HEK293 (cell line): ENCODE measurements around the gene FOXP1.

Experiments
- GLI4 ChIP-seq: fragments of 450-650 bp; formaldehyde crosslinking; IDR thresholded peaks from 2 replicates; pipeline ENCODE4 v1.5.1; 2016; ENCODE audit warnings: missing biosample characterization, missing genetic modification characterization
- KLF16 ChIP-seq: fragments of 450-650 bp; formaldehyde crosslinking; IDR thresholded peaks from 2 replicates; pipeline ENCODE4 v1.5.1; 2017; ENCODE audit warnings: missing biosample characterization, missing genetic modification characterization
- KLF8 ChIP-seq: fragments of 450-650 bp; formaldehyde crosslinking; IDR thresholded peaks from 2 replicates; pipeline ENCODE4 v1.5.1; 2016; ENCODE audit warnings: missing biosample characterization, missing genetic modification characterization
- MEIS1 ChIP-seq: sonication (generic); formaldehyde crosslinking; IDR thresholded peaks from 2 replicates; pipeline ENCODE4 v1.8.1; 2022; ENCODE audit warnings: missing genetic modification reagents, mild to moderate bottlenecking, borderline replicate concordance
- OVOL3 ChIP-seq: fragments of 450-650 bp; formaldehyde crosslinking; IDR thresholded peaks from 2 replicates; pipeline ENCODE4 v1.5.1; 2016; ENCODE audit warnings: missing biosample characterization, missing genetic modification characterization
- PRDM1 ChIP-seq: fragments of 450-650 bp; formaldehyde crosslinking; IDR thresholded peaks from 2 replicates; pipeline ENCODE4; 2016; ENCODE audit warnings: missing biosample characterization, missing genetic modification characterization
- SP3 ChIP-seq: fragments of 450-650 bp; formaldehyde crosslinking; IDR thresholded peaks from 2 replicates; pipeline ENCODE4 v1.5.1; 2016; ENCODE audit warnings: missing biosample characterization, missing genetic modification characterization
- SP7 ChIP-seq: fragments of 450-650 bp; formaldehyde crosslinking; IDR thresholded peaks from 2 replicates; pipeline ENCODE4 v1.5.1; 2016; ENCODE audit warnings: missing biosample characterization, missing genetic modification characterization
- ZEB2 ChIP-seq: fragments of 450-650 bp; formaldehyde crosslinking; IDR thresholded peaks from 2 replicates; pipeline ENCODE4 v1.5.1; 2016; ENCODE audit warnings: missing biosample characterization, missing genetic modification characterization
- ZNF138 ChIP-seq: fragments of 450-650 bp; formaldehyde crosslinking; IDR thresholded peaks from 2 replicates; pipeline ENCODE4 v1.5.1; 2016; ENCODE audit warnings: missing biosample characterization, missing genetic modification characterization, borderline replicate concordance
- ZNF140 ChIP-seq: fragments of 450-650 bp; formaldehyde crosslinking; IDR thresholded peaks from 2 replicates; pipeline ENCODE4 v1.5.1; 2016; ENCODE audit warnings: missing biosample characterization, missing genetic modification characterization
- ZNF174 ChIP-seq: fragments of 450-650 bp; formaldehyde crosslinking; IDR thresholded peaks from 2 replicates; pipeline ENCODE4 v1.5.0; 2017; ENCODE audit warnings: missing biosample characterization, mild to moderate bottlenecking, missing genetic modification characterization
- ZNF23 ChIP-seq: fragments of 450-650 bp; formaldehyde crosslinking; IDR thresholded peaks from 2 replicates; pipeline ENCODE4 v1.5.1; 2016; ENCODE audit warnings: missing biosample characterization, missing genetic modification characterization, borderline replicate concordance
- ZNF292 ChIP-seq: fragments of 450-650 bp; formaldehyde crosslinking; IDR thresholded peaks from 2 replicates; pipeline ENCODE4 v1.5.1; 2016; ENCODE audit warnings: low read depth, missing biosample characterization, missing genetic modification characterization, borderline replicate concordance
- ZNF302 ChIP-seq: fragments of 450-650 bp; formaldehyde crosslinking; IDR thresholded peaks from 2 replicates; pipeline ENCODE4 v1.5.1; 2016; ENCODE audit warnings: missing biosample characterization, missing genetic modification characterization, low read depth
- ZNF324 ChIP-seq: fragments of 450-650 bp; formaldehyde crosslinking; IDR thresholded peaks from 2 replicates; pipeline ENCODE4 v1.5.1; 2016; ENCODE audit warnings: missing biosample characterization, missing genetic modification characterization
- ZNF335 ChIP-seq: fragments of 450-650 bp; formaldehyde crosslinking; conservative IDR thresholded peaks from 2 replicates; pipeline ENCODE4 v1.5.1; 2016; ENCODE audit warnings: missing biosample characterization, missing genetic modification characterization
- ZNF354C ChIP-seq: fragments of 450-650 bp; formaldehyde crosslinking; IDR thresholded peaks from 2 replicates; pipeline ENCODE4 v1.5.1; 2016; ENCODE audit warnings: missing biosample characterization, missing genetic modification characterization, low read depth, borderline replicate concordance
- ZNF37A ChIP-seq: fragments of 450-650 bp; IDR thresholded peaks from 2 replicates; pipeline ENCODE4 v1.5.1; 2018; ENCODE audit warnings: missing biosample characterization, missing genetic modification characterization
- ZNF391 ChIP-seq: fragments of 450-650 bp; formaldehyde crosslinking; IDR thresholded peaks from 2 replicates; pipeline ENCODE4 v1.5.1; 2016; ENCODE audit warnings: low read depth, missing biosample characterization, missing genetic modification characterization, borderline replicate concordance
- ZNF501 ChIP-seq: fragments of 450-650 bp; formaldehyde crosslinking; IDR thresholded peaks from 2 replicates; pipeline ENCODE4 v1.5.1; 2016; ENCODE audit warnings: missing biosample characterization, missing genetic modification characterization
- ZNF555 ChIP-seq: fragments of 450-650 bp; formaldehyde crosslinking; conservative IDR thresholded peaks from 2 replicates; pipeline ENCODE4 v1.5.1; 2017; ENCODE audit warnings: missing biosample characterization, mild to moderate bottlenecking, missing genetic modification characterization, inconsistent platforms
- ZNF560 ChIP-seq: fragments of 450-650 bp; formaldehyde crosslinking; IDR thresholded peaks from 2 replicates; pipeline ENCODE4 v1.5.1; 2017; ENCODE audit warnings: missing biosample characterization, missing genetic modification characterization, borderline replicate concordance
- ZNF629 ChIP-seq: fragments of 450-650 bp; formaldehyde crosslinking; IDR thresholded peaks from 2 replicates; pipeline ENCODE4 v1.5.1; 2017; ENCODE audit warnings: missing biosample characterization, missing genetic modification characterization
- ZNF777 ChIP-seq: fragments of 450-650 bp; formaldehyde crosslinking; IDR thresholded peaks from 2 replicates; pipeline ENCODE4 v1.5.1; 2017; ENCODE audit warnings: missing biosample characterization, missing genetic modification characterization, borderline replicate concordance
- ZNF792 ChIP-seq: fragments of 450-650 bp; formaldehyde crosslinking; IDR thresholded peaks from 2 replicates; pipeline ENCODE4 v1.5.1; 2016; ENCODE audit warnings: missing biosample characterization, missing genetic modification characterization
- ZSCAN16 ChIP-seq: fragments of 450-650 bp; formaldehyde crosslinking; IDR thresholded peaks from 2 replicates; pipeline ENCODE4 v1.5.1; 2016; ENCODE audit warnings: missing biosample characterization, missing genetic modification characterization
- TF ChIP-seq, protein P1 (sequence below): fragments of 450-650 bp; formaldehyde crosslinking; IDR thresholded peaks from 2 replicates; pipeline ENCODE4; 2016; ENCODE audit warnings: missing biosample characterization, missing genetic modification characterization
- TF ChIP-seq, protein P2 (sequence below): fragments of 450-650 bp; formaldehyde crosslinking; IDR thresholded peaks from 2 replicates; pipeline ENCODE4 v1.5.1; 2017; ENCODE audit warnings: missing biosample characterization, missing genetic modification characterization
- TF ChIP-seq, protein P3 (sequence below): fragments of 450-650 bp; formaldehyde crosslinking; IDR thresholded peaks from 2 replicates; pipeline ENCODE4 v1.5.1; 2017; ENCODE audit warnings: missing biosample characterization, missing genetic modification characterization
- TF ChIP-seq, protein P4 (sequence below): fragments of 450-650 bp; formaldehyde crosslinking; IDR thresholded peaks from 2 replicates; pipeline ENCODE4 v1.5.1; 2016; ENCODE audit warnings: missing biosample characterization, missing genetic modification characterization
- TF ChIP-seq, protein P5 (sequence below): fragments of 450-650 bp; formaldehyde crosslinking; IDR thresholded peaks from 2 replicates; pipeline ENCODE4 v1.5.1; 2016; ENCODE audit warnings: missing biosample characterization, missing genetic modification characterization

The FOXP1 gene

DNA sequence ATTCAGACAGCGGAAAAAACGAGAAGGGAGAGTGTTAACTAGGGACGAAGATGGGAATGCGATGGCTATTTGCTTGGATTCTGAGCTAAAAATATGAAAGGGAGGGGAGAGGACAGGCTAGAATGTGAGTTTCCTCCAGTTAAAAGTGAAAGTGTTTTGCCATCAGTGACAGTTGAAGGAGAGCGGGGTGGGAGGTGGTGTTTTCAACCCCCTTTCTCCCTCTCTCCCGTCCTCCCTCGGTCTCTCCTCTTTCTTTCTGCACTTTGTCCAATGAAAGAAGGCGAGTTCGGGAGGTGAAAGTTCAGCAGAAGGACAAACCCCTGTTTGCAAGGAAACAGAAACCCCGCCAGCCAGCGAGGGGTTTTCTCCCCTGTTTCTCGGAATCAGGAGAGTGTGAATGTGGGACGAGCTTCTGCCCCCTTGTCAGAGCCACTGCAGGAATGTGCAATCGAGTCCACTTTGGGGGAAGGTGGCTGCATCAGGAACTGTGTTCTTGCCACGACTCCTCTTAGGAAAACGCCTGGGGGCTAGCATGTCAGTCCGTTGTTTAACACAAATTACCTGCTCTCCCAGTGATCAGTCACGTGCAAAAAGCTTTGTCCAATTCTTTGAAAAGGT is 975 bp upstream of the FOXP1 start (continued):
- no peak for TF ChIP-seq ZNF302 (tag by site-specific recombination)
- TF ChIP-seq GLI4: no peak
- TF ChIP-seq, protein P1, sequence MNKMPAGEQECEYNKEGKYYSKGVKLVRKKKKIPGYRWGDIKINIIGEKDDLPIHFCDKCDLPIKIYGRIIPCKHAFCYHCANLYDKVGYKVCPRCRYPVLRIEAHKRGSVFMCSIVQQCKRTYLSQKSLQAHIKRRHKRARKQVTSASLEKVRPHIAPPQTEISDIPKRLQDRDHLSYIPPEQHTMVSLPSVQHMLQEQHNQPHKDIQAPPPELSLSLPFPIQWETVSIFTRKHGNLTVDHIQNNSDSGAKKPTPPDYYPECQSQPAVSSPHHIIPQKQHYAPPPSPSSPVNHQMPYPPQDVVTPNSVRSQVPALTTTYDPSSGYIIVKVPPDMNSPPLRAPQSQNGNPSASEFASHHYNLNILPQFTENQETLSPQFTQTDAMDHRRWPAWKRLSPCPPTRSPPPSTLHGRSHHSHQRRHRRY: no peak
- no peak for TF ChIP-seq MEIS1 (CRISPR knock-in tag)
- TF ChIP-seq ZNF174 (tag by site-specific recombination): no peak
- no peak for TF ChIP-seq ZNF292 (tag by site-specific recombination)
- TF ChIP-seq, protein P2, sequence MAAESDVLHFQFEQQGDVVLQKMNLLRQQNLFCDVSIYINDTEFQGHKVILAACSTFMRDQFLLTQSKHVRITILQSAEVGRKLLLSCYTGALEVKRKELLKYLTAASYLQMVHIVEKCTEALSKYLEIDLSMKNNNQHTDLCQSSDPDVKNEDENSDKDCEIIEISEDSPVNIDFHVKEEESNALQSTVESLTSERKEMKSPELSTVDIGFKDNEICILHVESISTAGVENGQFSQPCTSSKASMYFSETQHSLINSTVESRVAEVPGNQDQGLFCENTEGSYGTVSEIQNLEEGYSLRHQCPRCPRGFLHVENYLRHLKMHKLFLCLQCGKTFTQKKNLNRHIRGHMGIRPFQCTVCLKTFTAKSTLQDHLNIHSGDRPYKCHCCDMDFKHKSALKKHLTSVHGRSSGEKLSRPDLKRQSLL (tag by site-specific recombination): no peak
- TF ChIP-seq KLF8: no peak; the same call in 1 of the 2 replicates
- TF ChIP-seq ZNF324 (tag by site-specific recombination): no peak
- TF ChIP-seq, protein P3, sequence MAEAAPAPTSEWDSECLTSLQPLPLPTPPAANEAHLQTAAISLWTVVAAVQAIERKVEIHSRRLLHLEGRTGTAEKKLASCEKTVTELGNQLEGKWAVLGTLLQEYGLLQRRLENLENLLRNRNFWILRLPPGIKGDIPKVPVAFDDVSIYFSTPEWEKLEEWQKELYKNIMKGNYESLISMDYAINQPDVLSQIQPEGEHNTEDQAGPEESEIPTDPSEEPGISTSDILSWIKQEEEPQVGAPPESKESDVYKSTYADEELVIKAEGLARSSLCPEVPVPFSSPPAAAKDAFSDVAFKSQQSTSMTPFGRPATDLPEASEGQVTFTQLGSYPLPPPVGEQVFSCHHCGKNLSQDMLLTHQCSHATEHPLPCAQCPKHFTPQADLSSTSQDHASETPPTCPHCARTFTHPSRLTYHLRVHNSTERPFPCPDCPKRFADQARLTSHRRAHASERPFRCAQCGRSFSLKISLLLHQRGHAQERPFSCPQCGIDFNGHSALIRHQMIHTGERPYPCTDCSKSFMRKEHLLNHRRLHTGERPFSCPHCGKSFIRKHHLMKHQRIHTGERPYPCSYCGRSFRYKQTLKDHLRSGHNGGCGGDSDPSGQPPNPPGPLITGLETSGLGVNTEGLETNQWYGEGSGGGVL (tag by site-specific recombination): peak; percentile 86
- no peak for TF ChIP-seq ZNF37A (tag by site-specific recombination)
- peak; percentile 32; the same call in 1 of the 2 replicates for TF ChIP-seq SP3 (tag by site-specific recombination)
- TF ChIP-seq ZNF23 (tag by site-specific recombination): no peak
- TF ChIP-seq PRDM1: peak; percentile 99
- no peak for TF ChIP-seq ZNF140 (tag by site-specific recombination)
- no peak for TF ChIP-seq ZNF555 (tag by site-specific recombination)
- TF ChIP-seq ZNF354C (tag by site-specific recombination): no peak
- TF ChIP-seq ZNF501 (tag by site-specific recombination): peak; percentile 78; the same call in 1 of the 2 replicates
- TF ChIP-seq SP7: peak; percentile 15; the same call in 1 of the 2 replicates
- TF ChIP-seq ZEB2: 0 out of 2 replicates have a peak, but pooled peaks have one; percentile 35
- no peak for TF ChIP-seq ZSCAN16 (tag by site-specific recombination)
- no peak for TF ChIP-seq ZNF138 (tag by site-specific recombination)
- TF ChIP-seq OVOL3 (tag by site-specific recombination): no peak
- TF ChIP-seq, protein P4, sequence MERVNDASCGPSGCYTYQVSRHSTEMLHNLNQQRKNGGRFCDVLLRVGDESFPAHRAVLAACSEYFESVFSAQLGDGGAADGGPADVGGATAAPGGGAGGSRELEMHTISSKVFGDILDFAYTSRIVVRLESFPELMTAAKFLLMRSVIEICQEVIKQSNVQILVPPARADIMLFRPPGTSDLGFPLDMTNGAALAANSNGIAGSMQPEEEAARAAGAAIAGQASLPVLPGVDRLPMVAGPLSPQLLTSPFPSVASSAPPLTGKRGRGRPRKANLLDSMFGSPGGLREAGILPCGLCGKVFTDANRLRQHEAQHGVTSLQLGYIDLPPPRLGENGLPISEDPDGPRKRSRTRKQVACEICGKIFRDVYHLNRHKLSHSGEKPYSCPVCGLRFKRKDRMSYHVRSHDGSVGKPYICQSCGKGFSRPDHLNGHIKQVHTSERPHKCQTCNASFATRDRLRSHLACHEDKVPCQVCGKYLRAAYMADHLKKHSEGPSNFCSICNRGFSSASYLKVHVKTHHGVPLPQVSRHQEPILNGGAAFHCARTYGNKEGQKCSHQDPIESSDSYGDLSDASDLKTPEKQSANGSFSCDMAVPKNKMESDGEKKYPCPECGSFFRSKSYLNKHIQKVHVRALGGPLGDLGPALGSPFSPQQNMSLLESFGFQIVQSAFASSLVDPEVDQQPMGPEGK (tag by site-specific recombination): peak; percentile 87
- TF ChIP-seq ZNF792 (tag by site-specific recombination): no peak
- TF ChIP-seq KLF16 (tag by site-specific recombination): no peak; the same call in 1 of the 2 replicates
- TF ChIP-seq ZNF777: no peak
- TF ChIP-seq ZNF560 (tag by site-specific recombination): no peak
- TF ChIP-seq ZNF391 (tag by site-specific recombination): no peak
- TF ChIP-seq, protein P5, sequence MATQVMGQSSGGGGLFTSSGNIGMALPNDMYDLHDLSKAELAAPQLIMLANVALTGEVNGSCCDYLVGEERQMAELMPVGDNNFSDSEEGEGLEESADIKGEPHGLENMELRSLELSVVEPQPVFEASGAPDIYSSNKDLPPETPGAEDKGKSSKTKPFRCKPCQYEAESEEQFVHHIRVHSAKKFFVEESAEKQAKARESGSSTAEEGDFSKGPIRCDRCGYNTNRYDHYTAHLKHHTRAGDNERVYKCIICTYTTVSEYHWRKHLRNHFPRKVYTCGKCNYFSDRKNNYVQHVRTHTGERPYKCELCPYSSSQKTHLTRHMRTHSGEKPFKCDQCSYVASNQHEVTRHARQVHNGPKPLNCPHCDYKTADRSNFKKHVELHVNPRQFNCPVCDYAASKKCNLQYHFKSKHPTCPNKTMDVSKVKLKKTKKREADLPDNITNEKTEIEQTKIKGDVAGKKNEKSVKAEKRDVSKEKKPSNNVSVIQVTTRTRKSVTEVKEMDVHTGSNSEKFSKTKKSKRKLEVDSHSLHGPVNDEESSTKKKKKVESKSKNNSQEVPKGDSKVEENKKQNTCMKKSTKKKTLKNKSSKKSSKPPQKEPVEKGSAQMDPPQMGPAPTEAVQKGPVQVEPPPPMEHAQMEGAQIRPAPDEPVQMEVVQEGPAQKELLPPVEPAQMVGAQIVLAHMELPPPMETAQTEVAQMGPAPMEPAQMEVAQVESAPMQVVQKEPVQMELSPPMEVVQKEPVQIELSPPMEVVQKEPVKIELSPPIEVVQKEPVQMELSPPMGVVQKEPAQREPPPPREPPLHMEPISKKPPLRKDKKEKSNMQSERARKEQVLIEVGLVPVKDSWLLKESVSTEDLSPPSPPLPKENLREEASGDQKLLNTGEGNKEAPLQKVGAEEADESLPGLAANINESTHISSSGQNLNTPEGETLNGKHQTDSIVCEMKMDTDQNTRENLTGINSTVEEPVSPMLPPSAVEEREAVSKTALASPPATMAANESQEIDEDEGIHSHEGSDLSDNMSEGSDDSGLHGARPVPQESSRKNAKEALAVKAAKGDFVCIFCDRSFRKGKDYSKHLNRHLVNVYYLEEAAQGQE (tag by site-specific recombination): no peak
- 0 out of 2 replicates have a peak, but pooled peaks have one; percentile 30 for TF ChIP-seq ZNF629 (tag by site-specific recombination)
- TF ChIP-seq ZNF335 (tag by site-specific recombination): peak; percentile 63
